Frontal cortex (tissue), 4 donors: ENCODE measurements around the gene ARMC2. TPM values are rescaled to one million over a fixed set of nuclear protein-coding genes. Genes with fewer than 3 reads are reported as not detected.
A peak's percentile ranks its signal among the peaks of the same experiment; 100 is the strongest.

ENCODE experiments used
- DNase-seq, 2 donors: peaks; one replicate each; pipeline ENCODE4 v3.0.0; 2012; ENCODE audit warnings: low spot score in 2 of 2
- FAIRE-seq: peaks from 2 replicates; lab custom pipeline; 2012; peaks lifted over from hg19 to GRCh38; lab: Jason Lieb, UNC
- total RNA-seq: library from RNA; depleted of rRNA; stranded (reverse); fragments of >200 nt; gene quantifications from one replicate; pipeline ENCODE4 v1.2.3, GENCODE V29; 2014
- donor health status: control.
- donor health status: control.
- donor health status: control.

Gene ARMC2
- total RNA-seq, 1 donor from 2014 or later, result 16.3 TPM

DNA sequence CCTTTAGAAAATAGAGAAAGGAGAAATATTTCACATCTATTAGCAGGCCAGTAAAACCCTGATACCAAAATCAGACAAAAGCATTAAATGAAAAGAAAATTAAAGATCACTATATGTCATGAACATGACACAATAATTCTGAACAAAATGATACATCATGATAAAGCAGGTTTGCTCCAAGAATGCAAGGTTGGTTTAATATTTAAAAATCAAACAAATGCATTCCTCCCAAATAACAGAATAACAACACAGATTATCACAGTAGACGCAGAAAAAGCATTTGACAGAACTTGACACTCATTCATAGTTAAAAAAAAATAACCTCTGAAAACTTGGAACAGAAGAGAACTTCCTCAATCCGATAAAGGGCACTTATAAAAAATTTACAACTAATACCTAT, 22.9 kb upstream of the ARMC2 start:
- no peak for FAIRE-seq
- DNase-seq, result no peak

DNA sequence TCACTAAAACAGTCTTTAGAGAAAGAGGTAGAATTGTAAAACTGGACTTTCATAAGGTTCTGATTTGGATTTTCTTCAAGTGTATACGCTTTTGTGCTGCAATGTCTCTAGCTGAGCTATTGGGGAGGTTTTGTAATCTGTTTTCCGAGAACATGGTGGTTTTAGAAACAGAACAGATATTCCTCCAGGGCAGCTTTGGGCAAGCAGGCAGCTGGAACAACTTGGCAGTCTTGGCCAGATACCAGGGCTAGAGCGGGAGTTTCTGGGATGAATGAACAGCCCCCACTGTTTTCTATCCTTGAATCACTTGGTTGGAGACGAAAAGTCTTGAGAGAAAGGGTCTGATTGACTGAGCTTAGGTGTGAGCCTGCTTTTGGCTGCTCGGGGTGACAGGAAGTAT, 17.1 kb upstream of the ARMC2 start:
- no peak for DNase-seq
- no peak for FAIRE-seq

DNA sequence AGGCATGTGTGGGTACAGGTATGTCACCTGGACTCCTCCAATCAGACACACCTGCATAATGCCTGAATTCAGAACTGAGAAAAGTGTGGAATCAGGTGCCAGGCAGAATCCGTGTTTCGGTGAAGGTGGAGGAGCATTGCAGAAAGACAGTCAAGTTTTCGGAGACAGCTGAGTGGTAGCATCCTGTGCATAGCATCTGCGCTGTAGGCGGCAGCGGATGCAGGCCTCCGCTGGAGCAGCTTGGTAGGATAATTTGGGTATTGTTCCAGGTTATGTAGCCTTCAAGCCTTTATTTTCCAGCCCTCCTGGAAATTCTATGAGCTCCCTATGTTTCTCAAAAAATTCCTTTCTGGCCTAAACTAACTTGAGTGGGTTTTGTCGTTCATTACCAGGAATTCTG, 15.5 kb upstream of the ARMC2 start:
- DNase-seq (no peak), FAIRE-seq (no peak)

DNA sequence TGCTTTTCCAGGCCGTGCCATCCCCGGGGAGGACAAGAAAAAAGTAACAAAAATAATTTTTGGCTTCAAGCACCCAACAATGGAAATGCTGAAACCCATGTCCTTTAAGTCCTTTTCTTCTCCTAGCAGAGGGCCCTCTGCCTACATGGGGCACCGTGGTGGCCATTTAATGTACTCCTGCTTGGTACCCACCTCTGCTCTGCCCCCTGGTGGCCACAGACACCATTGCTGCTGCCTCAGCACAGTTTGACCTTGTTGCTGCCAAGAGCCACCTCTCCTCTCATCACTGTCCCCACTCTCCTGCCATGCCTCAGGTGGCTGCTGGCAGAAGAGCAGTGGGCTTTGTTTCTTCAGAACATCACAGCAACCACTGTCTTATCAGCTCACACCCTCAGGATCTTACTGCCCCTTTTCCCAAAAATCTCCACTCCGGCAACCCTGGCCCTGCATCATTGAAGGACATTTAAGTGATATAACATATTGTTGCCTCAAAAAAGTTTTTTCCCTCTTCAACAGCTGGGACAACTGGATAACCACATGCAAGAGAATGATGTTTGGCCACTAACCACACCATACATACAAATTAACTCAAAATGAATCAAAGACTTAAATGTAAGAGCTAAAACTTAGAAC, 12.9 kb upstream of the ARMC2 start:
- peak; percentile 60 to 77 for DNase-seq
- FAIRE-seq, result no peak

DNA sequence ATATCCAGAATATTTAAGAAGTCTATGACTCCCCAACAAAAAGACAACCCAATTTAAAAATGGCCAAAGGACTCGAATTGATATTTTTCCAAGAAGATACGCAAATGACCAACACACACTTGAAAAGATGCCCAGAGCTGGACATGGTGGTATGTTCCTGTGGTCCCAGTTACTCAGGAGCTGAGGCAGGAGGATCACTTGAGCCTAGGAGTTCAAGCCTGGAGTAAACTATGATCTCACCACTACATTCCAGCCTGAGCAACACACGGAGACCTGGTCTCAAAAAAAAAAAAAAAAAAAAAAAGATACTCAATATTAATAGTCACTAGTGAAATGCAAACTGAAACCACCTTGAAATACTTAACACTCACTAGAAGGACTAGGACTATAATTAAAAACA, 12.2 kb upstream of the ARMC2 start:
- no peak for DNase-seq
- FAIRE-seq, result no peak

DNA sequence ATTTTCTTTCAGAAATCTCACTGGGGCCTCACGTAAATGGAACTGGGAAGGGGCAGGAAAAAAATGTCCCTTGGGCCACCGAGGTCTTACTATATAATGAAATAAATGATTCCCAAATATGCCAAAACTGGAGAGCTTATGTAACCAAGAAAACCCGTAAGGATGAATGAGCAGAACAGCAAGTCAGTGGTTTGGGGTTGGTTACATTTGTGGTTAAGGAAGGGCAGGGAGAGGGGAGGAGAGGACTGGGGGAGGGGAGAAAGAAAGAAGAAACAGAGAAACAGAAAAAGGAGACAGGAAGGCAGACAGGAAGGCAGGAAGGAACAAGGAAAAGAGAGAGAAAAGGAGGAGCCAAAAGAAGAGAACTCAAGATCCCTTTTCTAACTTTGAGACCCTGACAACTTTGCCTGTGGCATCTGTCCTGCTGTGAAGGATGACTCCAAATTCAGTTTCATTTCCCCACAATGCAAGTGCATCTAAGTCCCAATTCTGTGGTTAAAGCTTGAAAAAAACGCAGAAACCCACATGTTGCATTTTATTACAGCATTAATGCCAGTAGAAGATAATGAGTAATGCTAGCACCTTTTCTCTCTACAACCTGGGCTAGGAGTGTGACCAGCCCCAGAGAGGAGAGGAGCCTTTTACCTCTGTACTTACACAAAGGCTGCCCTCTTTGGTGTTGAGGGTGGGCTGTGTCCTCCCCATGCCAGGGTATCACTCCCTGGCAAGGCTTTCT, 10.8 kb upstream of the ARMC2 start:
- FAIRE-seq, result no peak

DNA sequence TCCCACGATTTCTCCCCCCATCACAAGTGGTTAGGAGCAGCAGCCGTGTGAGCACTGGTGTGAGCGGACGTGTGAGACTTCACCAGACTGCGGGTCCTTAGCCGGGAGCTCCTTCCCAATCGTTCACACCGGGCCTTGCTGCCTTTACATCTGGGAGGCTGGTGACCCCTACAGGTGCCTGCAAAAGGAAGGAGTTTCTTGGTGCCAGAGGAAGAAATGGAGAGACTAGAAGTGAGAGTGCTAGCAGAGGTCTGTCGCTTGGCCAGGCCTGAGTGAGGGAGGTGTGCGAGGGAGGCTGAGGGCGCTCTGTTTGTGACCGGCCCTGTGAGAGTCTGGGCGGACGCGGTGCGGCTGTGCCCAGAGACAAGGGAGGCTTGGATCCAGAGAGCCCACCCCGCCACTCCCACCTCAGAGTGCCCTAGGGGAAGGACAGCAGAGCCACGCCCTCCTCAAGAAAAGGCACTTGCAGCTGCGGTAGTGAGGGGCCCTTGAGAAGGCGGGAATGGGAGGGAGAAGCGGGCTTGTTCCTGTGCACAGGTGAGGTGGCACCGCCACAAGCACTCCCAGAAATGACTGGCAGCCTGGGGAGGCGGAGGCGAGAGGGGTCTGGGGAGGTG, 10.0 kb upstream of the ARMC2 start:
- no peak for DNase-seq
- FAIRE-seq, result no peak

More for the DNA sequence above, 10.8 kb upstream of the ARMC2 start:
- no peak for DNase-seq

DNA sequence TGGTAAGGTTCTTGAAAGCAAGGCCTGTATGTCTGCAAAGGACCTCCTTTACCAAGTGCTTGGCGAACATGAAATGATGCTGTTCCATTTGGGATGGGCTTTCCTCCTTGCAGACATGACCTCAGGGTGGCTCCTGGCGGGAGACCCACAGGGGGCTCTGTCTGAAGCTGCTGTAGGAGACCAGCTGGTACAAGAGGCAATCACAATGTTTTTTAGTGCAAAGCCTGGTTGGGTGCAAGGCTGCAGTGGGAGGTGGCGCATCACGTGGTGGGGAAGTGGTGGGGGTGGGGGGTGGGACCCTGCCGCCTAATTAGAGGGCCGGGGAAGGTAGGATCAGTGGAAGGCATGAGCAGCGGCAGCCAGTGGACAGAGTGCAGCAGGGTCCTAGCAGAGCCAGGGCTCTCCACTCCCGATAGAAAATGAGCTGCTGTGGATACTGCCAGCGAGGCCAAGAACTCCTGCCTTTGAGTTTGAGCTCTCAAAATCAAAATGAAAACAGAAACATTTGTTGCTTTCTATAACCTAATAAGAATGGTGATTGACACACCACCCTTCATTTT, 9.1 kb upstream of the ARMC2 start:
- FAIRE-seq (no peak), DNase-seq (no peak)

DNA sequence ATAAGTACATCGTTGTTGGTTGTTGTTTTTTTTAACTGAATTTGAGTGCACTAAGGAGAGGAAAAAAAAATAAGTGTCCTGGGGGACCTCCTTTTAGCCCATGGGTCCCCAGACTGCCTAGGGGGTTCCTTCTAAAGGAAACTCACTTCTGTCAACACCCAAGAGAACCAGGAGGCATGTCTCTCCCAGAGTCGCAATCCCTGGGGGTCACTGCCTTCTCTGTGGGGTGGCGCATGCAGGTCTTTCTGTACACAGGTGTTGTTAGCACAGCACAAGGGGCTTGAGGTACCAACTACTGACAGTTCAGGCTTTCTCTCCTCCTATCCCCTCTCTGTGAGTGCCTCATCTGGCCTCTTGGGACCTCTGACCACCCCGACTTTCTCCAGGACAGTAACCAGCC, 7.3 kb upstream of the ARMC2 start:
- no peak for FAIRE-seq
- no peak for DNase-seq

DNA sequence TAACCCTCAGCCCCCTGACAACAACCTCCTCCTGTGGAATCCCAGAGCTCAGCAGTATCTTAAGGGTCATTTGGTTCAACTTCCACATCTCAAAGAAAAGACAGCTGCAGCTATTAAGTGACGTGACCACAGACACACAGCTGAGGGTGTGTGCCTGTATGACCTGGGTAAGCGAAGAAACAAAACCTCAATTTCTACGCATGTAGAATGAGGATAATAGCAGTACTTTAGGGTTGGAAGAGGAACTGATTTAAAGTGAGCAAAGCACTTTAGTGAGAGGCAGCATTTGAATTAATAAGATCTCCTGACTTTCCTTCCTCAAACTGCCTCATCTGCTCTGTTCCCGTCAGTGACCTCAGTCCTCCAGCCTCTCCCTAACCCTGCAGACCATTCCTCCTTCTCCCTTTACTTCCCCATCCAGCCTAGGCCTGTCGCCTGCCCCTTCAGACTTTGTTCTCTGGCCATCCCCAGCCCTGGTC, 6.8 kb upstream of the ARMC2 start:
- DNase-seq, result no peak
- no peak for FAIRE-seq

DNA sequence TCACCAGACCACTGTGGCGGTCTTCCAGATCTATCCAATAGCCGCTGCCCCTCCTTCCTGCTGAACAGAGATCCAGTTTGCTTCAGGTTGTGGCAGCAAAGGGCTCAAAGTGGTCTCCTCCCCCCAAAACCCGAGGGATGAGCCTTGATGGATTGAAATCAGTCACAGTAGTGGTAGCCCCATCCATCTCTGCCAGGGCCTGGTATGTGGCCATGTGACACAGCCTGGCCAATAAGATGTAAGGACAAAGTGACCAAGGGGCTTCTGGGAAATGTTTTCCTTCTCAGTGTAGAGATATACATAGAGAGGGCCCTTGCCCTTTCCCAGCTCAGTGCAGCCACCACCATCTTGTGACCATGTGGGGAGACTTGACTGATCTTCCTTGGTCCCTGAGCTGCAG, 4.1 kb upstream of the ARMC2 start:
- FAIRE-seq (no peak), DNase-seq (no peak)

DNA sequence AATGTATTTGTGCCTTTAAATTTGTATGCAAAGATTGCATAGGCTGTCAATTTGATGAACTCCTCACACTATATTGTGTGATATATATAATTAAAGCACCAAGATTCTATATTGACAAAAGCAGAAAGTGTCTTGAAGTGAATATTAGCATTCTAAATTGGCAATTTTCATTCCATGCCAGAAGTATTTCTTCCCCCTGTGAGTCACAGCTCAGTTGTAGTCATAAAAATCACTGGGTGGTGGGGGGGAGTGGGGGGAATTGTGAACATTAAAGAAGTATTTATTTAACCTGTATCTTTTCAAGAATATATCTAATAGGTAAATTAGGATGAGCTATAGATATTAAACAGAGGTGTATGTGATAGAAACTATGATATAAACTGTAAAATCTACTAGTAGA, 3.1 kb upstream of the ARMC2 start:
- FAIRE-seq, result no peak

DNA sequence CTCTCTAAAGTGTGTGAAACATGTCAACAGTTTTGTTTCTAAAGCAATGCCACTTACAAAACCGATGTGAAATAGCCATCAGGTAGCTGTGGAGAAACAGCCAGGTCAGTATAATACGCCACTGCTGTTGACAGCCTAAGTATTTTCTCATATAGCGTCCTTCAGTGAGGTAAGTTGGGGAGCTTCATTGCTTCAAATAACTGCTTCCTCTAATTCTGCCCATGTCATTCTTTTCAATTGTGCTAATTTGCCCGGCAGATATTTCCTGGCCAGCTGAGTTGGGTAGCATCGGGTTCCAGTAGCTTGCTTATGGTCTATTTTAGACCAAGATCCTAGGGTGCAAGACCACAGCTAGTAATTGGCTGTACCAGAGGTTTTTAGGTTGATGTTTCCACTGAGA, 2.1 kb upstream of the ARMC2 start:
- FAIRE-seq (no peak), DNase-seq (no peak)

More for the DNA sequence above, 3.1 kb upstream of the ARMC2 start:
- DNase-seq, result no peak

DNA sequence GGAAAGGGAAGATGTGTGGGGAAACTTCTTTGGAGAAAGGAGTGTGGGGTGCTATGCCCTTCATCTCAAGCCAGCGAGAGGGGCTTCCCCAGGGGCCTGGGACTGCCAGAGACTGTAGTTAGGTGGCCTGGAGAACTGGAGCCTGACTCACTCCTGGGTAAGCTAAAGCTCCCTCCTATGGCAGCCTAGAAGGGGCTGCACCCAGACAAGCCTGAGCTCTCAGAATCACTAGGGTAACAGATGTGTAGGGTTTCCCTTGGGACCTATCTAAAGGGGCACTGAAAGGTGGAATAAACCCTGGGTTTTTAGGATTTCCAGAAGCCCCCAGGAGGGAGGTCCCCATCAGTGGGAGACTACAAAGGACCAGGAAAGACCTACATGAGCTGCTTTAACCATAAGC, 1.6 kb upstream of the ARMC2 start:
- DNase-seq, result no peak
- no peak for FAIRE-seq

DNA sequence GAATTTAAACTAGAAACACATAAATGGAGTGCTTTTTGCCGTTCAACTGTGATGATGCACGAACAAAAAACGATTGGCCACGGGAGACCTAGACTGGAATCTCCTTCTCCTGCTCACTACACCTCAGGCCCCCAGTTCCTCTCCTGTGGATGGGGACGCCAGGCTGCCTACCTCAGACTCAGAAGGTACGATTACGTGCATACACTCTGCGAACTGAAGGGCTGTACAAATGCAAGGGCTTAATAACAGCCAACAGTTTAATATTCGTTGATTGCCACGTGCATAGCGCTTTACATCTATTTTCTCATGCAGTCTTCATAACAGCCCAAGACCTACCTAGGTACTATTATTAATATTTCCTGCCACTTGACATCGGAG, 495 bp upstream of the ARMC2 start:
- DNase-seq (no peak), FAIRE-seq (no peak)

DNA sequence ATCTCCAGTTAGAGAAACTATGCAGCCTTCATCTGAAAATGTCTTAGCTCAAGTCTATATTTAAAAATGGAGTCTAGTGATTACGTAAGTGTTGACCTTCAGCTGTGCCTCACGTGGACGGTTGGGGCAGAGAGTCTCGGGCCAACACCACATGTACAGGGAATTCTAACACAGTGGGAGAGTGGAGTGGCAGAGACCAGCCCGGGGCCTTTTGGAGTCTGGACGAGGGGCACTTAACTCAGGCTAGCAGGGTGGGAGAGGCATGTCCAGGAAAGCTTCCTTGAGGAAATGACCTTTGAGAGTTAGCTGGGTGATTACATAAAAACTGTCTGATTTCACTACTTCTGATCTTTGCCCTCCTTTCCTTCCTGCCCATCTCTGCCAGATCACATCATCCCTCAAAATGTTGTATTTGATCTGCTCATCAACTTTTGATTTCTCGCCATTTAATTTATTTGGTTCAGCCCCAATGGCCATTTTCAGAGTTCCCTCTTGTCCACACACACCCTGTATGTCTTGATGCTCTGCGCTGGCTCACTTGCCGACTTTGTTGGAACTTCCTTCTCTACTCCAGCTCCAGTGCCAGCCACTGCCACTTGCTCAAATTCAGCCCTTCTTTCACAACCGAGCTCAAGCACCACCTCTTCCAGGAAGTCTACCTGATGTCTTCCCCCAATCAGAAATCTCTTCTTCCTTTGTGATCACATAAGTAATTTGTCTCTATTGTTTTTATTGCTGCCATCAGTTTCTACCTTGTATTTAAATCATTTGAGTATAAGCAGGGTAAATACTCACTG, 2.6 kb downstream of the ARMC2 start:
- DNase-seq, result no peak
- FAIRE-seq, result no peak

DNA sequence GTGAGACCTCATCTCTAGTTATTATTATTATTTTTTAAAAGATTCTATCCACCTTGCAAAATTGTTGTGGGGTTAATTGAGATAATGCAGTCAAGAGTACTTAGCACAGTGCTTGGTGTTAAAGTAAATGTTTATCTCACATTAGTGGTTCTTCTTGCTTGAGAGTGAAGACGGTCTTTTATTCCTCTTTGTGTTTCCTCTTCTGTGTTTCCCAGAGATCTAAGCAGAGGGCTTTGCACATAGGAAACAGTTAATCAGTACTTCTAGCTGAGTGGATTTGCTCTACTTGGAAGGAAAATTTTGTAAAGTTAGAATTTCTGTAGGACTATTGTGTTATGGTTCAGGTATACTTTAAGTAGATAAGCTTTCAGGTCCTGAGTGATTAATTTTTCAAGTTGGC, 3.5 kb downstream of the ARMC2 start:
- no peak for FAIRE-seq
- no peak for DNase-seq

DNA sequence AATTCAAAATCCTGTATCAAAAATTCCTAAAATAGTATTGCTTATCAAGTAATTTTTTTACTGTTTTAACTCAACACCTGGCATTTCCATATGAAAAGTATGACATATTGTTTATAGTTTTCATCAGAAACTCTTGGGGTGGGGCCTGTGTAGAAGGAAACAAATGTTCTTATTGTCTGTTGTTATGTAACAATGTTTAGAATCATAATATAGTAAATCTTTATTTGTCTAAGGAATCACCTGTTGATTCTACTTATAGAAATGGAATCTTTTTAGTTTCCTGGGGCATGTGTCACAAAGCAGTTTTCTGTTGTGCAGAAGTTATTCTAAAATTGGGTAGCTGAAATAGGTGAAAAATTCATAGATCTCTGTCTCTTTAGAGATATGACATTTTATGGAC, 4.9 kb downstream of the ARMC2 start:
- FAIRE-seq (no peak), DNase-seq (no peak)

DNA sequence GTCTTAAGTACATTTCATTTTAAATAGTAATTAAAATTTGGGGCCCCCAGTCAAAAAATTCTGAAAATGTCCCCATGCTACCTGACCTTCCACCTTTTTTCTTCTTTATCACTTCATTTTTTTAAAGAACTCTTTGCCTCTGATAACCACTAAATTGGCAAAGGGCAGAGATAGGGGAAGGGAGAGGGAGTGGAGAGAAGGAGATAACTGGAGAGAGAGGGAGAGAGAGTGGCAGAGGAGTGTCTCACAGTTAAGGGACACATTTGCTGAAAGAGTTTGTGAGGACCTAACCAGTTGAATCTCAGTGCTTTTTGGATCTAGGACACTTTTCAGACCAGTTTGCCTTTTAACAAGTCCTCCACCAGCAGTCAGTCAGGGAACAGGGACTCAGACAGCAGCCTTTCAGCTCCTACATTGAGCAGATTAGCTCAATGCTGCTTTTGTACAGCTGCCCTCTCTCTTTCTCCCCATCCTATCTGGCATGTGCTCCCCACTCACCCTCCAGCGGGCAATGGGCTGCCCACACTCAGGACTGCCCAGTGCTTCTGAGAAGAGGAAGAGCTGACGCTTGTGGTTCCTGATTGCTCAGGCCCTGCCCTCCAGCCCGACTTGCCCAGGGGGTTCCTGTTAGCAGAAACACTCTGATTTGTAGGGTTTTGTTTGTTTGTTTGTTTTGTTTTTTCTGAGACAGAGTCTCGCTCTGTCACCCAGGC, 14.4 kb downstream of the ARMC2 start:
- no peak for FAIRE-seq
- DNase-seq, result no peak
